ENCODE data around the gene ANHX. TPM values are rescaled to one million over a fixed set of nuclear protein-coding genes. Genes with fewer than 3 reads are reported as not detected.

ANHX gene
- total and polyA plus RNA-seq, 2 of the 8 experiments (the other 6 are each of a cell fraction or from before 2014, with no cell fraction given) = not detected

DNA sequence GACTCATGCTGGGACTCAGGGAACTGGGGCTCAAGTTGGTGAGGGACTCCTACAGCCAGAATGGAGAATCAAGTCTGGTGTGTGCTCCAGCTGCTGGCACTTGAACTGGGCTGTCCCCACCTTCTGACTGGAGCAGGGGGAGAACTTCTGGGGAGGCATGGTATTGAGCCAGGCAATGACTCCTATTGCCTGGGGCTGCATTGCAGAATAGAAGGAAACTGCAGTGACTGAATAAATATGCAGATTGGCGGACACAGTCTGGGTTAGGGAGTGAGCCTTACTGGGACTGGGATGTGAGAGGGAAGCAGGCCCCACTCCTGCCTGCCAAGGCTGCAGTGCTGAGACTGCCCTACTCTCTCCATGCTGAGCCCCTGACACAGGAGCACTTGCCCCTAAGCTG is 63.2 kb downstream of the ANHX start (continued):
- TF ChIP-seq CBX5 (IDR thresholded peaks at IDR 0.05; ENCODE audit: low read depth, low read length) = no peak
- TF ChIP-seq SP4 (IDR thresholded peaks at IDR 0.05; ENCODE audit: low read length) = no peak
- no peak for TF ChIP-seq TBP (IDR thresholded peaks at IDR 0.05; ENCODE audit: low read depth, low read length)
- TF ChIP-seq EZH2 (IDR thresholded peaks at IDR 0.05; ENCODE audit: low read depth, low read length, severe bottlenecking) = no peak
- no peak for TF ChIP-seq KDM5A (IDR thresholded peaks at IDR 0.05; ENCODE audit: low read length)
- TF ChIP-seq CEBPB (IDR thresholded peaks at IDR 0.05; ENCODE audit: low read depth, low read length) = no peak
- TF ChIP-seq RXRA (IDR thresholded peaks at IDR 0.05; ENCODE audit: insufficient read depth, low read depth, low read length) = no peak
- no peak for TF ChIP-seq ASH2L (IDR thresholded peaks at IDR 0.05; ENCODE audit: low read length)

Small RNA genes within 50 kb of the gene (small RNA-seq; reads per million reads assigned to genes)
- gene RF00019 (ENCODE audit: insufficient read depth) = not detected
- gene RNU6-717P (ENCODE audit: insufficient read depth) = not detected

Other genes starting within 250 kb of the ANHX start
- gene ZNF26, start 249.5 kb downstream of the ANHX start, total RNA-seq (2021; fragmentation: NEBNext Ultra II Directional; extraction: Animal tissue kit (Norgen Biotek cat#: 25700)) = 7.6 and 8.4 TPM in 2 replicates
- 5.8 and 9.0 TPM in 2 replicates for gene ZNF26, start 249.5 kb downstream of the ANHX start, polyA plus RNA-seq (2011; rRNA removed)
- gene ZNF84, start 198.4 kb downstream of the ANHX start, total RNA-seq (2021; fragmentation: NEBNext Ultra II Directional; extraction: Animal tissue kit (Norgen Biotek cat#: 25700)) = 33.5 and 34.0 TPM in 2 replicates
- gene ZNF84, start 198.4 kb downstream of the ANHX start, polyA plus RNA-seq (2011; rRNA removed) = 5.6 and 8.9 TPM in 2 replicates
- 13.8 and 14.3 TPM in 2 replicates for gene ZNF140, start 155.0 kb downstream of the ANHX start, total RNA-seq (2021; fragmentation: NEBNext Ultra II Directional; extraction: Animal tissue kit (Norgen Biotek cat#: 25700))
- 5.2 and 7.5 TPM in 2 replicates for gene ZNF140, start 155.0 kb downstream of the ANHX start, polyA plus RNA-seq (2011; rRNA removed)
- gene ZNF891, start 105.6 kb downstream of the ANHX start, total RNA-seq (2021; fragmentation: NEBNext Ultra II Directional; extraction: Animal tissue kit (Norgen Biotek cat#: 25700)) = 3.1 TPM in 2 replicates
- 1.3 TPM in 2 replicates for gene ZNF891, start 105.6 kb downstream of the ANHX start, polyA plus RNA-seq (2011; rRNA removed)
- 11.9 and 13.7 TPM in 2 replicates for gene ZNF10, start 105.2 kb downstream of the ANHX start, total RNA-seq (2021; fragmentation: NEBNext Ultra II Directional; extraction: Animal tissue kit (Norgen Biotek cat#: 25700))
- gene ZNF10, start 105.2 kb downstream of the ANHX start, polyA plus RNA-seq (2011; rRNA removed) = 5.2 and 6.5 TPM in 2 replicates
- 22.3 and 23.5 TPM in 2 replicates for gene ZNF268, start 54.4 kb downstream of the ANHX start, total RNA-seq (2021; fragmentation: NEBNext Ultra II Directional; extraction: Animal tissue kit (Norgen Biotek cat#: 25700))
- gene ZNF268, start 54.4 kb downstream of the ANHX start, polyA plus RNA-seq (2011; rRNA removed) = 6.3 and 7.7 TPM in 2 replicates

Data from H1 (cell line).